ENCODE data around the gene MISP. TPM values are rescaled to one million over a fixed set of nuclear protein-coding genes. Genes with fewer than 3 reads are reported as not detected.

Gene MISP
- total and polyA plus RNA-seq, 2 of the 13 experiments (the other 11 are each of a cell fraction or from before 2014, with no cell fraction given) = 0.67 to 1.3 TPM

DNA sequence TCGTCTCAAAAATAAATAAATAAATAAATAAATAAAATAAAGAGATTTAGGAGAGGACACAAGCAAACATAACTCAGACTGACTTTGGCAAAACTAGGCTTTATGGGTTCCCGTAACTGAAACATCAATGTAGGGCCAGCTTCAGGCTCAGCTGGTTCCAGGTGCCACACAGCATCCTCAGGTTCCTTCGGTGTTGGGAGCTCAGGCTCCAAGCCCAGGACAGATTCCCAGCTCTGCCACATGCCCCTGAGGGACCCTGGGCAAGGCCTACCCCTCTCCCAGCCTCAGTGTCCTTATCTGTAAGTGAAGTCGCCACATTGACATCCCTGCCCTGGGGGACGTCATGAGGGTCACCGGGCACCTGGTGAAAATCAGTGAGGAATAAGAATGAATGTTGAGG lies 18.7 kb downstream of the MISP start:
- POLR2A ChIA-PET = interaction anchor here (1.1 kb wide), 1 partner anchor 124 kb away, joined by 4 read pairs; the partner anchor contains the start of gene RNU6-9
- no peaks in the 10 kb centered on the region; a peak in 1 of 5 replicates for H3K27me3 ChIP-seq (ENCODE audit: control insufficient read depth in 1 of 2, insufficient read depth in 2 of 2, low read length in 2 of 2)
- H3K4me2 ChIP-seq (ENCODE audit: low read depth, low read length) = no peak overlapping the region
- no peak overlapping the region for H2AFZ ChIP-seq (ENCODE audit: low read length)
- H3K27ac ChIP-seq (ENCODE audit: extremely low read length, insufficient read depth, low read length) = no peak overlapping the region
- no TSS peak for BruUV-seq (replicated peaks)
- H3K79me2 ChIP-seq (ENCODE audit: insufficient read depth, low read length) = no peaks in the 10 kb centered on the region
- H3K4me1 ChIP-seq (ENCODE audit: insufficient read depth, low read length) = peaks cover 33% of the 10 kb centered on the region
- CTCF ChIA-PET (ENCODE audit: low intra/inter-chr PET ratio, low total read pairs) = interaction anchor here (1.2 to 2.4 kb wide), 4 partner anchors 20 to 152 kb away, joined by 5 to 14 read pairs (median 10); partner anchors contain the start of gene KISS1R
- H3K9me3 ChIP-seq (ENCODE audit: low read length) = no peaks in the 10 kb centered on the region
- no peak for DNase-seq (ENCODE audit: low spot score)
- ATAC-seq = no peak
- in situ Hi-C loops (cut with HindIII; ENCODE audit: extremely low pct_ligation_motif_present, low pct_unique_long_range_greater_than_20kb) = loop anchor here (5.0 to 10.0 kb wide), 3 partner anchors 85 to 215 kb away; partner anchors contain the start of genes CFD, ELANE and WDR18
- no peak overlapping the region for H3K4me3 ChIP-seq (replicated peaks in 1 of 3; ENCODE audit: insufficient read depth in 1 of 3, low read depth in 2 of 3, low read length in 3 of 3)
- TF ChIP-seq RBFOX2 (IDR thresholded peaks at IDR 0.05; ENCODE audit: low read depth, low read length) (no peak), BHLHE40 (IDR thresholded peaks at IDR 0.05; ENCODE audit: low read length) (no peak), HOXA3 (CRISPR knock-in tag; IDR thresholded peaks at IDR 0.05) (no peak), ZNF329 (CRISPR knock-in tag; IDR thresholded peaks at IDR 0.05; ENCODE audit: low read depth) (peak; percentile 98), POLR2AphosphoS5 (IDR thresholded peaks at IDR 0.05; ENCODE audit: low read depth, low read length) (no peak)
- H3K9ac ChIP-seq (ENCODE audit: insufficient read depth, low read depth, low read length) = no peak overlapping the region
- H3K36me3 ChIP-seq (replicated peaks in 1 of 2; ENCODE audit: control insufficient read depth in 1 of 2, insufficient read depth in 2 of 2, low read length in 2 of 2) = no peaks in the 10 kb centered on the region
- intact Hi-C loops (cut with micrococcal nuclease; ENCODE audit: unreplicated experiment) = loop anchor here (2.0 to 5.0 kb wide), 3 partner anchors 29 to 148 kb away; partner anchors contain the start of genes CFD and KISS1R
- FAIRE-seq = no peak
- no peaks in the 10 kb centered on the region for H4K20me1 ChIP-seq (ENCODE audit: insufficient read depth, low read length)
- 46% methylated on average over 6 of the region's 6 CpGs for whole genome bisulfite sequencing (ENCODE audit: low lambda C conversion rate)

DNA sequence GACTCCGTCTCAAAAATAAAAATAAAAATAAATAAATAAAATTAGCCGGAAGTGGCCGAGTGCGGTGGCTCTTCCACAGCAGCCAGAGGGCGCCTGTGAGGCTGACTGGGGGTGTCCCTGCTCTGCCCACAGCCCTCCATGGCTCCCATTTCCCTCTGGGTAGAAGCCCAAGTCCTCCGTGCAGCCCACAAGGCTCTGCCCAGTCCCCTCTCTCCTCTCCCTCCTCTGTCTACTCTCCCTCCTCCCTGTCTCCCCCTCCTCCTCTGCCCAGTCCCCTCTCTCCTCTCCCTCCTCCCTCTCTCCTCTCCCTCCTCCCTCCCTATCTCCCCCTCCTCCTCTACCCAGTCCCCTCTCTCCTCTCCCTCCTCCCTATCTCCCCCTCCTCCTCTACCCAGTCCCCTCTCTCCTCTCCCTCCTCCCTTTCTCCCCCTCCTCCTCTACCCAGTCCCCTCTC lies 20.4 kb downstream of the MISP start:
- H3K4me3 ChIP-seq (replicated peaks in 1 of 3; ENCODE audit: insufficient read depth in 1 of 3, low read depth in 2 of 3, low read length in 3 of 3) = no peak overlapping the region
- ChIA-PET POLR2A (no interaction called here), CTCF (ENCODE audit: low intra/inter-chr PET ratio, low total read pairs) (interaction anchor here (0.9 to 2.4 kb wide), 4 partner anchors 11 to 150 kb away, joined by 3 to 14 read pairs (median 10); partner anchors contain the start of gene KISS1R)
- H3K27me3 ChIP-seq (ENCODE audit: control insufficient read depth in 1 of 2, insufficient read depth in 2 of 2, low read length in 2 of 2) = no peaks in the 10 kb centered on the region; a peak in 1 of 5 replicates
- no peaks in the 10 kb centered on the region for H3K9me3 ChIP-seq (ENCODE audit: low read length)
- BruUV-seq (replicated peaks) = no TSS peak
- H3K79me2 ChIP-seq (ENCODE audit: insufficient read depth, low read length) = no peaks in the 10 kb centered on the region
- no peak for FAIRE-seq
- DNase-seq (ENCODE audit: low spot score) = peak; percentile 63
- no peak overlapping the region for H3K27ac ChIP-seq (ENCODE audit: extremely low read length, insufficient read depth, low read length)
- peaks cover 27% of the 10 kb centered on the region for H3K4me1 ChIP-seq (ENCODE audit: insufficient read depth, low read length)
- no peak overlapping the region for H2AFZ ChIP-seq (ENCODE audit: low read length)
- in situ Hi-C loops (cut with HindIII; ENCODE audit: extremely low pct_ligation_motif_present, low pct_unique_long_range_greater_than_20kb) = loop anchor here (5.0 kb wide), 1 partner anchor 151 kb away; no protein-coding TSS in a partner anchor
- no peak overlapping the region for H3K9ac ChIP-seq (ENCODE audit: insufficient read depth, low read depth, low read length)
- WGBS (ENCODE audit: low lambda C conversion rate) = 3% methylated on average over 6 of the region's 6 CpGs
- intact Hi-C loops (cut with micrococcal nuclease; ENCODE audit: unreplicated experiment) = loop anchor here (2.0 to 5.0 kb wide), 2 partner anchors 27 to 86 kb away; partner anchors contain the start of gene CFD
- ATAC-seq = peak; percentile 70
- H3K36me3 ChIP-seq (replicated peaks in 1 of 2; ENCODE audit: control insufficient read depth in 1 of 2, insufficient read depth in 2 of 2, low read length in 2 of 2) = no peaks in the 10 kb centered on the region
- no peaks in the 10 kb centered on the region for H4K20me1 ChIP-seq (ENCODE audit: insufficient read depth, low read length)
- no peak overlapping the region for H3K4me2 ChIP-seq (ENCODE audit: low read depth, low read length)
- TF ChIP-seq ZNF224 (CRISPR knock-in tag; IDR thresholded peaks at IDR 0.05) (no peak), ZNF263 (CRISPR knock-in tag; IDR thresholded peaks at IDR 0.05) (peak; percentile 95), ADNP (CRISPR knock-in tag; IDR thresholded peaks at IDR 0.05) (no peak), RAD21 (CRISPR knock-in tag; IDR thresholded peaks at IDR 0.05) (peak; percentile 58), ZNF746 (CRISPR knock-in tag; IDR thresholded peaks at IDR 0.05) (no peak), HNRNPK (IDR thresholded peaks at IDR 0.05; ENCODE audit: low read depth, low read length, poor library complexity, severe bottlenecking) (peak; percentile 81), PCBP2 (optimal IDR thresholded peaks at IDR 0.05; ENCODE audit: low read depth, low read length, poor library complexity, severe bottlenecking) (peak; percentile 56), GABPB1 (CRISPR knock-in tag; IDR thresholded peaks at IDR 0.05) (peak; percentile 79), ZNF337 (CRISPR knock-in tag; IDR thresholded peaks at IDR 0.05; ENCODE audit: borderline replicate concordance, low read depth) (no peak), ELF1 (CRISPR knock-in tag; IDR thresholded peaks at IDR 0.05) (peak; percentile 63; the same call in 1 of the 2 replicates), STAG1 (CRISPR knock-in tag; IDR thresholded peaks at IDR 0.05) (peak; percentile 47), SMC3 (IDR thresholded peaks at IDR 0.05; ENCODE audit: low read length) (peak; percentile 11; the same call in 1 of the 2 replicates), ZNF138 (CRISPR knock-in tag; IDR thresholded peaks at IDR 0.05; ENCODE audit: low read depth) (no peak), TEAD2 (CRISPR knock-in tag; IDR thresholded peaks at IDR 0.05) (no peak)
- TF ChIP-seq, protein P1, sequence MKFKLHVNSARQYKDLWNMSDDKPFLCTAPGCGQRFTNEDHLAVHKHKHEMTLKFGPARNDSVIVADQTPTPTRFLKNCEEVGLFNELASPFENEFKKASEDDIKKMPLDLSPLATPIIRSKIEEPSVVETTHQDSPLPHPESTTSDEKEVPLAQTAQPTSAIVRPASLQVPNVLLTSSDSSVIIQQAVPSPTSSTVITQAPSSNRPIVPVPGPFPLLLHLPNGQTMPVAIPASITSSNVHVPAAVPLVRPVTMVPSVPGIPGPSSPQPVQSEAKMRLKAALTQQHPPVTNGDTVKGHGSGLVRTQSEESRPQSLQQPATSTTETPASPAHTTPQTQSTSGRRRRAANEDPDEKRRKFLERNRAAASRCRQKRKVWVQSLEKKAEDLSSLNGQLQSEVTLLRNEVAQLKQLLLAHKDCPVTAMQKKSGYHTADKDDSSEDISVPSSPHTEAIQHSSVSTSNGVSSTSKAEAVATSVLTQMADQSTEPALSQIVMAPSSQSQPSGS (CRISPR knock-in tag; IDR thresholded peaks at IDR 0.05) = no peak

Data from HepG2 (cell line).